ENCODE measurements around the gene SEMA3G.
A peak's percentile ranks its signal among the peaks of the same experiment; 100 is the strongest.

The SEMA3G gene

GRCh38 chr3:52438579-52439425 is 6.1 kb downstream of the SEMA3G start:
- DNase-seq: no peak

GRCh38 chr3:52438104-52438376 is 6.9 kb downstream of the SEMA3G start:
- DNase-seq: no peak

GRCh38 chr3:52437326-52438103 is 7.4 kb downstream of the SEMA3G start:
- DNase-seq: no peak

GRCh38 chr3:52436500-52437149 is 8.3 kb downstream of the SEMA3G start:
- DNase-seq: no peak

GRCh38 chr3:52435246-52436101 is 9.4 kb downstream of the SEMA3G start:
- DNase-seq: no peak

GRCh38 chr3:52434491-52435115 is 10.3 kb downstream of the SEMA3G start:
- no peak for DNase-seq

- DNase-seq: no peak
Measured at GRCh38 chr3:52433996-52434479, 10.9 kb downstream of the SEMA3G start.

- no peak for DNase-seq
Measured at GRCh38 chr3:52433328-52433995, 11.4 kb downstream of the SEMA3G start.

GRCh38 chr3:52432691-52433141 is 12.2 kb downstream of the SEMA3G start:
- no peak for DNase-seq

GRCh38 chr3:52432225-52432624 is 12.7 kb downstream of the SEMA3G start:
- DNase-seq: no peak

- no peak for DNase-seq
Measured at GRCh38 chr3:52431459-52432223, 13.3 kb downstream of the SEMA3G start.

- no peak for DNase-seq
Measured at GRCh38 chr3:52430416-52430810, 14.5 kb downstream of the SEMA3G start.

GRCh38 chr3:52429779-52430415 is 15.0 kb downstream of the SEMA3G start:
- DNase-seq: no peak

GRCh38 chr3:52429031-52429430 is 15.9 kb downstream of the SEMA3G start:
- no peak for DNase-seq

- peak; percentile 23 to 28 for DNase-seq
Measured at GRCh38 chr3:52428151-52429005, 16.5 kb downstream of the SEMA3G start.

GRCh38 chr3:52423173-52423572 is 21.7 kb downstream of the SEMA3G start:
- DNase-seq: no peak

- DNase-seq: no peak
Measured at GRCh38 chr3:52422669-52423068, 22.2 kb downstream of the SEMA3G start.

- no peak for DNase-seq
Measured at GRCh38 chr3:52420388-52420787, 24.5 kb downstream of the SEMA3G start.

- no peak for DNase-seq
Measured at GRCh38 chr3:52415800-52416199, 29.1 kb downstream of the SEMA3G start.
